Measurements from ENCODE around the gene CYP26B1.

CYP26B1 gene, protein sequence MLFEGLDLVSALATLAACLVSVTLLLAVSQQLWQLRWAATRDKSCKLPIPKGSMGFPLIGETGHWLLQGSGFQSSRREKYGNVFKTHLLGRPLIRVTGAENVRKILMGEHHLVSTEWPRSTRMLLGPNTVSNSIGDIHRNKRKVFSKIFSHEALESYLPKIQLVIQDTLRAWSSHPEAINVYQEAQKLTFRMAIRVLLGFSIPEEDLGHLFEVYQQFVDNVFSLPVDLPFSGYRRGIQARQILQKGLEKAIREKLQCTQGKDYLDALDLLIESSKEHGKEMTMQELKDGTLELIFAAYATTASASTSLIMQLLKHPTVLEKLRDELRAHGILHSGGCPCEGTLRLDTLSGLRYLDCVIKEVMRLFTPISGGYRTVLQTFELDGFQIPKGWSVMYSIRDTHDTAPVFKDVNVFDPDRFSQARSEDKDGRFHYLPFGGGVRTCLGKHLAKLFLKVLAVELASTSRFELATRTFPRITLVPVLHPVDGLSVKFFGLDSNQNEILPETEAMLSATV

DNA sequence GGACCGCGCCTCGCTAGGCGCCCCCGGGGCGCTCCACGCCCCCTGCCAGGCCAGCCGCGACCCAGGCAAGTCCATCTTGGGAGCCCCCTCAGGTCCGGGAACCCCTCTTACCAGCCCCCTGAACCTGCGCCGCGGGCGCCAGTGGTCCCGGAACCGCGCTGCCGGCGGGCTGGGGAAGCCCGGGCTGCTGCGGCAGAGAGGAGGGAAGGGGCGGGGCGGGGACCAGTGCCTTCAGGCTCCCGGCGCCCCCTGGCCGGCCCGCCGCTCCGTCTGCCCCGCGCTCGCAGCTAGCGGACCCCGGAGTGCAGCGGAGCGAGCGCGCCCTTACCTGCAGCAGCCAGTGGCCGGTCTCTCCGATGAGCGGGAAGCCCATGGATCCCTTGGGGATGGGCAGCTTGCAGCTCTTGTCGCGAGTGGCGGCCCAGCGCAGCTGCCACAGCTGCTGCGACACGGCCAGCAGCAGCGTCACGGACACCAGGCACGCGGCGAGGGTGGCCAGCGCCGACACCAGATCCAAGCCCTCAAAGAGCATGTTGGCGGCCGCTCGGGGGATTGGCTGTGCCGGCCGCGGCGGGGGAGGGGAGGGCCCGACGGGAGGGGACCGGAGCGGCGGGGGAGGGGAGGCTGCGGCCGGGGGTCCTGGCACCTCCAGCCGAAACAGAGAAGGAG lies at the start of gene CYP26B1:
CYP26B1 (minus strand) TSS at position 560 of the 669 bp plus-strand sequence; CDS start at position 532, 28 bp downstream.
- DNase-seq (ENCODE audit: low read depth, low spot score): peak; percentile 41

DNA sequence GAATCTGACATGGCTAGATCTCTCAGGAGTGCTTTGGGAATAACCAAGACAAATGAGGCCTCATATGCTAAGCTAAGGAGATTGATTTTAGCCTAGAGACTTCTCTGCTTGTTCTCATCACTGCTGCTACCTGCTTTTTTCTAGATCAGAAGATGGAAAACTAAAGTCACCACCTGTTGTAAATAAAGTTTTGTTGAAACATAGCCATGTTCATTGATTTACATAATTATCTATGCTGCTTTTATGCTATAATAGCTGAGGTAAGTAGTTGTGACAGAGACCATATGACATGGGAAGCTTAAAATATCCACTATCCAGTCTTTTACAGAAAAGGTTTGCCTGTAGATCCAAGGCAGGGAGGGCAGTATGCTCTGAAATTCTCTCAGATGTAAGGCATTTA lies 46.1 kb upstream of the CYP26B1 start:
- no peak for DNase-seq (ENCODE audit: low read depth, low spot score)

DNA sequence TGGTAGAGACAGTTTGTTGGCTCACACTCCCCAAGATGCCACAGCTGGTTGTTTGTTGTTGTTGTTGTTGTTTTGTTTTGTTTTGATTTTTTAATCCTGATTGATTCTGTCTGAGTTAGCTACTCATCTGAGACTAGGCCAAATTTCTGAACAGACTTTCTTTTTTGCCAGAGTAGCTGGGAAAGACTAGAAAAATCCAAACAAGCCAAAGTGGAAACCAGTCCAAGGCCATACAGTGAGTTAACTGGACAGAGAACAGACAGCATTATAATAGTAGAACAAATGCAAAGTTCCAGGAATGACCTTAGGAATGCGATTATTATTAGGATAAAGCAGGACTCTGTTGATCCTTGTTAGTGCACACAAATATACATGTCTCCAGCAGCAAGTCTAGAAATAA lies 43.8 kb upstream of the CYP26B1 start:
- DNase-seq (ENCODE audit: low read depth, low spot score): no peak

DNA sequence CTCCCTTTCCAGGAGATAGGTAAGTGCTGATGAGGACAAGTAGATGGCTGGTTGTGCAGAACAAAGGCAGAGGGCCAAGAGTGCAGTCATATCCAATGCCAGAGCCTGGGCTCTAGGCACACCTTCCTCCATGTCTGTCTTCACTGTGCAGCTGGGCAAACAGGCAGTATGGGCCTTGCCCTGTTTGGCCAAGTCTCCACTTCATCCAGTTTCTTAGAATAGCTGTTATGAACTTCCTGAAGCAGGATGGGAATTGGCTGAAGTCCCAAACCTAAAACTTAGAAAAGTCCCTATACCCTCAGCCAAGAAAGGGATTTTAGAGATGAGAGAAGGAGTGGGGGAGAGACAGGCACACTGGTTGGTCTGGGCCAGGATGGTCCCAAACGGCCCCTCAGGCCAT lies 37.5 kb upstream of the CYP26B1 start:
- no peak for DNase-seq (ENCODE audit: low read depth, low spot score)

DNA sequence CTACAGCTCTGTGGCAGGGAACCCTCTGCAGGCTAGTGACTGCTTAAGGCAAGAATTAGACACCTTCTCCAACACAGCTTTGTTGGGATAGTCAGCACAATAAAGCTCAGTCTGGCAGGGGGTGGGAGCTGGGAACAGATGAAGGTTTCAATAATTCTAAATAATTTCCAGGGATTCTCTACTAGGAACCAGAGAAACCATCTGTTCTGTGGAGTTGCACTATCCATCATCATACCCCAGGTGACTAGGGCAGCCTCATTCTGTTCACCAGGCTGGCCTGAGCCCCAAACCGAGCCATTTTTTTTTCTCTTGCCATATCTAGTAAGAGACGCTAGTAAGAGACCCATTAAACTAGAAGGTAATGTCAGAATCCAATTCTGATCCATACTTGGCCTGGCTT lies 35.8 kb upstream of the CYP26B1 start:
- no peak for DNase-seq (ENCODE audit: low read depth, low spot score)

DNA sequence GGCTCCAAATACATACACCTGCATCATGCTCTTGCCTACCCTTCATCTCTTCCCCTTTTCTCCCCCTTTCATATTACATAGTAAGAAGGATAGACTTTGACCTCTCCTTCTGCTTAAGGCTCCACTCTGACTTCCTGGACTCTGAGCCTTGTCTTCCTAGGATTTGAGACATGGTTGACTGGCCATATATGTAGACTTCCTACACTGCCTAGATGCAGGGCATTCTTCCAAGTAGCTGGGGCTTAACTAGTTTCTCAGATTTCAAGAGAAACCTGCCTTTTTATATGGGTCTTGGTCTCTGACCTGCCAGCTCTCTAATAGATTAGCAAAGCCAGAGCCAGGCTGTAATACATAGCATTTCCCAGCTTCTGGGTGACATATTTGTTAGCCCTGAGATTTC lies 35.4 kb upstream of the CYP26B1 start:
- no peak for DNase-seq (ENCODE audit: low read depth, low spot score)

DNA sequence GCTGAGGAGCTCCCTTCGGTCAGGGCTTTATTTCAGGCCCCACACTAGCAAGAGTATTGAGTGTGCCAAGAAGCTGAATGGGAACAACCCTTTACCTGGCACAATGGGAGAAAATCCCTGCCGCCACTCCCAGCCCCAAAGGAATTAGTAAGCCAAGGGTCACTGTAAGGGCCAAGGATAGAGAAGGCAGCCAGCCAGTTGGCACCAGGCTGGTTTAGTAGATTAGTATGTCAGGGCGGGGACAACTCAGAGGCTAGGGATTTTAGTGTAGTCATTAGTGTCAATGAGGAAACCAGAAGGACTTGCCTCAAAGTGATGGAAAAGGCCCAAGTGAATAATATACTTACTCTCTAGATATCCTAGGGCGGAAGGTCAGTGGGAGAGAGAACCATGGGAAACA lies 34.9 kb upstream of the CYP26B1 start:
- no peak for DNase-seq (ENCODE audit: low read depth, low spot score)

DNA sequence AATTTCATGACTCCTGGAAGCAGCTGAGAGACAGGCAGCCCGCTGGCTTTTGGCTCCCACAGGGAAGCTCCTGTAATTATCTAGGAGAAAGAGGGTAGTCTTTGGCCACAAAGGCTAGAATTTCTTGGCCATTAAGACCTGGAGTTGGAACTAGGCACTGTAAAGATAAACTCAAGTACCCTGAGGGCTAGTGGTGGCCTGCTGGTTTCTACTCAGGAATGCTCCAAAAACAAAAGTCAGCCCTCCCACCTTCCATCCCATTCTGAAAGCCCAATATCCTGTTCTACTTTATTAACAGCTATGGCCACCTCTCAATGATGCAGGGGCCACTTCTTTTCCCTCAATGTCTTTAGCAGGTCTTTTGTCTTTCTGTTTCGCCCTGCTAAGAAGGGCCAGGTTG lies 34.0 kb upstream of the CYP26B1 start:
- no peak for DNase-seq (ENCODE audit: low read depth, low spot score)

DNA sequence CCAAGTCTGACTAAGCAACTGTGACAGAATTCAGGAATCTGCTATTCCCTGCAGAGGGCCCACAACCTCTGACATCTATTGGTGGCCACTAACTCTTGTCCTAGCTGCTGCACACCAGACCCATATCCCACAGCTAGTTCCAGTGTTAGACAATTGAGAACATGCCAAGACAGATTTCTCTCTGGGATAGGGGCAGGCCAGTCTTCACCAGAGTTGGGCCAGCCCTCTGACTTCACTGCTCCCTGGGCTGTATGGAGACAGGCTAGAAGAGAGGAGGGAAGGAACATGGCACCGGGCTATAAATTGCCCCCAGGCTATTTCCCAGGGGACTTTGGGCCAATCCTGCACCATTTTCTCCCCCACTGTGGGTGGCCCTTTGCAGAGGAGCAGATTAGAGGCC lies 32.7 kb upstream of the CYP26B1 start:
- no peak for DNase-seq (ENCODE audit: low read depth, low spot score)

DNA sequence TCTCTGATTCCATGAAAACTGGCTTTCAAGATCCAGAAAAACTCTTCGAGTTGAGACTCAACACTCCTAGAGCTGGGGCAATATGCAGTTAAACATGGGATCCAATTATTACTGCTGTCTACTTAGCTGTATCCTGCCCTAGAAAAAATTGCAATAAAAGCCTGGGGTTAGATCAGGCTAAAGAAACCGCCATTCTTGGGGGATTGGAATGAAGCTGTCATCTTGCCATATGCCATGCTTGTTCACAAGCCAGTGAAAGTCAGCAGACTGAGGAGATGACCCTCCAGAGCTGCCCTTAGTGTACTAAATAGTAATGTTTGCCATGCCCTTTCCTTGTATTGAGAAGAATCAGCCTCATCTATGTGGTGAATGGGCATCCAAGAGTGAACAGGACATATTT lies 30.9 kb upstream of the CYP26B1 start:
- no peak for DNase-seq (ENCODE audit: low read depth, low spot score)

DNA sequence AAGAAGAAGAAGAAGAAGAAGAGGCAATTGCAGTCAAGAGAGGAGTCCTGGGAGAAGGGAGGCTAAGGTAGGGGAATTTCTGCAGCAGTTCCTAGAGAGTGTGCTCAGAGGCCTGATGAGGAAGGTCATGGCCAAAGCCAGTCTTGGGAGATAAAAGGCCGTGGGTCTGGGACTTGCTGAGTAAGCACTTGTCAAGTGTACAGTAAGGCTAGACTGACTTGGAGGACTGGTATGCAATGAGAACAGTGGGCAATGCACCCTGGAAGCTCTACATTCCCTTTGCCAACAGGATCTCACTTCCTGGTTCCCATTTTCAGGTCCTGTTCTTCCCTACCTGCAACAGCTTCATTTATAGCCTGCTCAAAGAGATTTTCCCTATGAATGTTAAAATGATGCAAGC lies 28.6 kb upstream of the CYP26B1 start:
- DNase-seq (ENCODE audit: low read depth, low spot score): no peak

DNA sequence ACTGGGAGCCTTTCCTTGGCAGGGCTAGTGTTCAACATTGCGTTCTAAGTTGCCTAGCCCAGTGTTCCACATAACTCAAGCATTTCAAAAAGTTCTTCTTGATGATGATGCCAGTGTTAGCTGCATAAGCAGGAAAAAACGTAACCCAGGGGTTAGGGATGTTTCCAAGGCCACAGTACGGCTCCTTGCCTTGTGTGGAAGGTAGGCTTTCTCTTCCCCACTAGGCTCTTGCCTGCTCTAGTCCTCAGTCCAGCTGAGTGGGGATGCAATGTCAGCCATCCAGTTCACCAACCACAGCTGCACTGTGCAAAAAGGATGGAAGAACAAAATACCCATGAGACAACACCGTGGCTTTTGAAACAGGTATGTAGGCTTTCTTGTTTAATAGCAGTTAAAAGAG lies 28.0 kb upstream of the CYP26B1 start:
- no peak for DNase-seq (ENCODE audit: low read depth, low spot score)

DNA sequence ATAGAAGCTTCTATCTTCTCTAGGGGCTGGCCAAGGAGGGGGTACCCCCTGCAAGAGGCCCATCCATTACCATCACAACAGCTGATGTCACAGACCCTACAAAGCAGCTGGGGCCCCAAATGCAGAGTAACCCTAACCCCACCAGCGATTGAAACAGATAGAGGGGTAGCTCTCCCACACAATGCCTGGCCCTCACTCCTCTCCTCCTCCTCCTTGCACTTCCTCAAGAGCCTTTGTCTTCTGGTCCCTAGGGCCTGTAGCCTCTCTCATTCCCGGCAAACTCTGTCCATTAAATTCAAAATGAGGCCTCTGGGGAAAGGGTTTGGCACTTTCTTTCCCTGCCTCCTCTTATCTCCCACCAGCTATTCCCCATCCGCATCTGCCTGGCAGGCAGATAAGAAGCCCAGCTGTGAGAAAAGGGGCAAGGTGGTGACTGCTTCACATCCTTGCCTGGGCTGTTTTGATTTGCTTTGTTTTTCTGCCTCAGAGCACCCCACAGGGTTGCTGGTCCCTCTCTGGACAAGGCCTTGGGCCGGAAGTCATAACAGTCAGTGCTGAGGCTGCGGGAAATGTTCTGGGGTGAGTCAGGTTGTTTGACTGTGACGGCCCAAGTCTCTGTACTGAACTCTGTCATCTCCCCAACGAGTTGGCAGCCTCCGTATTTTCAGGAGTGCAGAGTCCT lies 26.1 kb upstream of the CYP26B1 start:
- DNase-seq (ENCODE audit: low read depth, low spot score): peak; percentile 28

DNA sequence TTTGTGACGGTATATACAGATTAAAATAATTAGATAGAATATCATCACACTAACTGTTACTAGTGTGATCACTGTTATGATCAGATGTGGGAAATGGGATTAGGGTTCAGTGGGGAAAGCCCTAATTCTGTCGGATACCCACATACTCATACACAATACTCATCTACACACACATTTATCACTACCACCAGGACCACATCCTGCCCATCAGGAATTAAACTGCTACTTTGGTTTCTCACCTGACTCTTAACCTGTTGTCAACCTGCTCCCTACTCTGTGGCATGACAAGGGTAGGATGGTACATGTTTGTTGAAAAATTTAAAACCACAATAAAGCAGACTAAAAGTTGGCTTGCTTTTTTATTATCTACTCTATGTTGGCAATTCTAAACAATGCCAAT lies 24.8 kb upstream of the CYP26B1 start:
- DNase-seq (ENCODE audit: low read depth, low spot score): no peak

DNA sequence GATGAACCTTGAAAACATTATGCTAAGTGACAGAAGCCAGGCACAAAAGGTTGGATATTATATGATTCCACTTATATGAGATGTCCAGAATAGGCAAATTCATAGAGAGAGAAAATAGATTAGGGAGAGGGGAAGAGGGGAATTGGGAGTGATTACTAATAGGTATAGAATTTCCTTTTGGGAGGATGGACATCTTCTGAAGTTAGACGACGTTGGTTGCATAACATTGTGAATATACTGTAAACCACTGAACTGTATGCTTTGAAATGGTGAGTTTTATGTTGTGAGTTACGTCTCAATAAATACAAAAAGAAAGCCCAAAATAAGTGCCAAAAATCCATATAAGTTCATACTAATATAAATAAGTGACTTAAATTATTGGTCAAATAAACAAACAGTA lies 18.6 kb upstream of the CYP26B1 start:
- no peak for DNase-seq (ENCODE audit: low read depth, low spot score)

DNA sequence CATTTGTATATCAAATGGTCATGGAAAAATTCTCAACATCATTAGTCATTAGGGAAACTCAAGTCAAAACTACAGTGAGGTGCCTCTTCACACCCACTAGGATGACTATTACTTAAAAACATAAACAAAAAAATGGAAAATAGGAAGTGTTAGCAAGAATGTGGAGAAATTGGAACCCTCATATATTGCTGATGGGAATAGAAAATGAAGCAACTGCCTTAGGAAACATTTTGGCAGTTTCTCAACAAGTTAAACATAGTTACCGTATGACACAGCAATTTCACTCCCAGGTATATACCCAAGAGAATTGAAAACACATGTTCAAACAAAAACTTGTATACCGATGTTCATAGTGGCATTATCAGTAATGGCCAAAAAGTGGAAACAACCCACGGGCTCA lies 18.1 kb upstream of the CYP26B1 start:
- no peak for DNase-seq (ENCODE audit: low read depth, low spot score)

DNA sequence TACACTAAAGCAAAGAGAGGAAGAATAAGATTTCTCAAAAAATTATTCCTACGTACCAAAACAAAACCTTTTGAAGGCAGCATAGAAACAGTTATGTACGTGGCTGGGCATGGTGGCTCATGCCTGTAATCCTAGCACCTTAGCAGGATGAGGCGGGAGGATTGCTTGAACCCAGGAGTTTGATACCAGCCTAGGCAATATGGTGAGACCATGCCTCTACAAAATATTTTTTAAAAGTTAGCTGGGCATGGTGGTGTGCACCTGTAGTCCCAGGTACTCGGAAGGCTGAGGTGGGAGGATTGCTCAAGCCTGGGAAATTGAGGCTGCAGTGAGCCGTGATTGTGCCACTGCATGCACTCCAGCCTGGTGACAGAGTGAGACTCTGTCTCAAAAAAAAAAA lies 14.9 kb upstream of the CYP26B1 start:
- DNase-seq (ENCODE audit: low read depth, low spot score): no peak

DNA sequence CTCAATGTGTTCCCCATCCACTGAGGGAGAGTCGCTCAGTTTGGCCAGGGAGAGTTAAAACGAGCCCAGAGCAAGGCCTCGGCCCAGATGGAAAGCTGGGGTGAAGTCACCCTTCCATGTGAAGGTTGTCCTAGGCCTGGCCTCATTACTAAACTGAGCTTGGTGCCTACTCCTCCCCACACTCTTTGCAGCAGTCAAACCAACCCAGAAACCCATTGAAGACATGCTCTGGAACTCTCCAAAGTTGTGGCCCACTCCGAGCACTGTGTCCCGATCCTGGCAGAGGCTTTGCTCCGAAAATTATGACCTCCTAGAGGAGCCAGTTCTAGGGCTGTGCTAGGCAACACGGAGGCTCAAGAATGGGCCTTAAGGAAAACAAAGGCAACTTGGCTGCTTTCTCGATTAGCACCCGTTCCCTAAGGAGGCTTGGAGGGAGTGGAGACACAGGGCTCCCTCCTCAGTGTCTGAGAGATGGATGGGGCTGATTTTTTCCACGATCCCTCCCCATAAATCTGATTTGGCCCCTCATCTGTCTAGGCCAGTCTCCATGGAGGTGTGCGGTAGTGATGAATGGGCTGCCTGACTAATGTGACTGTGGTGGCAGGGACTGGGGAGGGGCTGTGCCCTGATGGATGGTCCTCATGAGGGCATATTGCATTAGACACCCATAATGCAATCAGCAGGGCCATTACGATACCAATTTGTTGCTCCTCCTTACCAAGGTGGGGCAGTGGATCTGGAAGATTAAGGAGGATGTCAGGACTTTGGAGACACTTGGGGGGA lies 11.7 kb upstream of the CYP26B1 start:
- DNase-seq (ENCODE audit: low read depth, low spot score): no peak

DNA sequence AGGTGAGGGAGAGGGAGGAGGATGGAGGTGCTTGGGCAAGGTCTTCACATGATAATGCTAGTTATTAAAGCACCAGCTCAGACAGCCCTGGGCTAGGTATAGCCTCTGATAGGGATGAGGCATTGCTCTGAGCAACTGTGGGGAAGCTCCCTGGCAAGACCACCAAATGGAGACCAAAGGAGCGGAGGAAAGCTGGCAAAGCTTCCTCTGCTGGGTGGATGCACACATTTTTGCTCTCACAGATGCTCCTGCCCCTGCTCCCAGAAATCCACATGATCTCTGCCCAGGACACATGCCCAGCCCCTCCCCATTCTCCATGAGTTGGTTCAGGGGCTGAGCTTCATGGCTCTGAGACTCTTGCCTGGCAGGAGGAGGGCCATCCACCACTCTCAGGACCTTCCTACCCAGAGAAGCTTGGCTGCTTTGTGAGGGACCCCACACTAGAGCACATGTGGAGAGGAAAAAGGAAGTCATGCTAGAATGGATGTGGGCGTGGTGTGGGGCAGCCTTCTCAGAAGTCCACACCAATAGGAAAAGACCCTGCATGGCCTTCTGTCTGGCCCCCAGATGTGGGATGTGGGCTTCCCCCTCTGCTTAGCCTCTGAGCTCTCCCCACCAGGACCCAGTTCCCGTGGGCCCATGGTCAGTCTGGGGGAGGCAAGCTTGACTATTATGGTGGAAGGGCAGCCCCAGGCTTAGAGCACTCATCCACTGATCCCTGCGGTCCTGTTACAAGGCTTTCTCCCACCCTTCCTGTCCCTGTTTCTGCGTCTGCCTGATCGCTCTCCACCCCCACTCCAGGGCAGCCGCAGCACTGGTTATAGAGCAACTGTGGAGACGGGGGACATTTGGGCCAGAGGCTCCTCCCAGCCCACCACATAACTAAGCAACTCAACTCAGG lies 10.5 kb upstream of the CYP26B1 start:
- no peak for DNase-seq (ENCODE audit: low read depth, low spot score)

DNA sequence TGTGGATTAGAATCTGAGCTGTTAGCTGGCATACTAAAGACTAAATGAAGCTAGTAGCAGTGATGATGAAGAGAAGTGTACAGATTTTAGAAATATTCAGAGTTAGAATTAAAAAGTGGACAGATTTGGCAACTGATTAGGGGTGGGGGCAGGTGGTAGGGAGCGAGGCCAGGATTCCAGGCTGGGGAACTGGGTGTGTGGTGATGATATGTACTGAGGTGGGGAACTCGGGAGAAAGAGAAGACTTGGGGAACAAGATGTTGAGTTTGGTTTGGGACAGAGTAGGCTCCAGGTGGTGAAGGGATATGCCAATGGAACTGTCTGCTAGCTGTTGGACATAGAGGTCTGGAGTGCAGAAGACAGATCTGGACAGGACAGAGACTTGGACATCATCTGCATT lies 9.2 kb upstream of the CYP26B1 start:
- DNase-seq (ENCODE audit: low read depth, low spot score): no peak

DNA sequence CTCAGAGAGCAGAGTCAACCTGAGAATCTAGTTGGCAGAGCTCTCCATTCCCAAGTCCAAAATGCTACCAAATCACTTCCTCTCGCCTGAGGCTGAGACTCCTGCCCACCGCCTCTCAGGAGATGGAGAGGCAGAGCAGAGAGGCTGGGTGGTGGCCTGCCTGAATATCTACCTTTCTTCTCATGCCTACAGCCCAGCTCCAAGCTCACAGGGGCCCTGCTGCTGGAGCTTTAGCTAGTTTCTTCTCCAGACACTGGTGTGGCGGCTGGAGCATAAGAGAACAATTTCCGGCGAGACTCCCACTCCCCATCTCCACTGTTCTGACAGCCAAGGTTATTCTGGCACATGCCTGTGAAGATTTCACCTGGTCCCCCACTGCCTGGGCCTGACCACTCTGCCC lies 8.1 kb upstream of the CYP26B1 start:
- DNase-seq (ENCODE audit: low read depth, low spot score): no peak
